Activated T-cell treated with anti-CD3 and anti-CD28 coated beads for 48 hours (primary cell): ENCODE data around the gene AFF1.
"Not testable (repeated sequence)": the region's sequence is repeated elsewhere in the genome, so short reads cannot be mapped to it uniquely, and the experiment has no call there.

Source experiments
- DNase-seq: peaks from one replicate; pipeline ENCODE4 v3.0.0-alpha.2; 2020; ENCODE audit warnings: low read depth

AFF1 gene

GRCh38 chr4:87055311-87055710 lies 120.5 kb downstream of the AFF1 start:
- DNase-seq = no peak

GRCh38 chr4:87056881-87057280 lies 122.1 kb downstream of the AFF1 start:
- DNase-seq = no peak

GRCh38 chr4:87057835-87058355 lies 123.1 kb downstream of the AFF1 start:
- DNase-seq = no peak

- peak; percentile 48 for DNase-seq
These were observed 123.7 kb downstream of the AFF1 start for GRCh38 chr4:87058356-87059073.

GRCh38 chr4:87060957-87061356 lies 126.1 kb downstream of the AFF1 start:
- no peak for DNase-seq

GRCh38 chr4:87065021-87065420 lies 130.2 kb downstream of the AFF1 start:
- no peak for DNase-seq

GRCh38 chr4:87066403-87067123 lies 131.8 kb downstream of the AFF1 start:
- DNase-seq = no peak

- no peak for DNase-seq
These were observed 132.5 kb downstream of the AFF1 start for GRCh38 chr4:87067124-87067885.

- DNase-seq = no peak
These were observed 133.8 kb downstream of the AFF1 start for GRCh38 chr4:87068583-87069021.

GRCh38 chr4:87069037-87069742 lies 134.4 kb downstream of the AFF1 start:
- no peak for DNase-seq

GRCh38 chr4:87071401-87071800 lies 136.6 kb downstream of the AFF1 start:
- DNase-seq = no peak

GRCh38 chr4:87072545-87072944 lies 137.7 kb downstream of the AFF1 start:
- DNase-seq = not testable (repeated sequence)

GRCh38 chr4:87073199-87074120 lies 138.6 kb downstream of the AFF1 start:
- peak; percentile 65 for DNase-seq

- no peak for DNase-seq
These were observed 139.3 kb downstream of the AFF1 start for GRCh38 chr4:87074121-87074488.

- DNase-seq = no peak
These were observed 141.1 kb downstream of the AFF1 start for GRCh38 chr4:87075876-87076275.

- no peak for DNase-seq
These were observed 142.0 kb downstream of the AFF1 start for GRCh38 chr4:87076690-87077358.

- DNase-seq = no peak
These were observed 143.2 kb downstream of the AFF1 start for GRCh38 chr4:87077914-87078585.

GRCh38 chr4:87078987-87079486 lies 144.2 kb downstream of the AFF1 start:
- DNase-seq = no peak

- DNase-seq = no peak
These were observed 145.2 kb downstream of the AFF1 start for GRCh38 chr4:87079967-87080366.

GRCh38 chr4:87080462-87080861 lies 145.7 kb downstream of the AFF1 start:
- DNase-seq = no peak
